Keratinocyte (primary cell): ENCODE measurements around the gene TNS1. TPM values are rescaled to one million over a fixed set of nuclear protein-coding genes. Genes with fewer than 3 reads are reported as not detected.

ENCODE experiments used
- DNase-seq: peaks from one replicate; pipeline ENCODE4 v3.0.0-alpha.2; 2011; ENCODE audit warnings: low read depth, missing footprints, low spot score
- FAIRE-seq: peaks from 2 replicates; lab custom pipeline; 2011; peaks lifted over from hg19 to GRCh38; lab: Jason Lieb, UNC
- H2AFZ ChIP-seq: 2 replicates; pipeline ENCODE4 v1.6.0; 2012; ENCODE audit warnings: low read length, control low read depth, inconsistent platforms; ENCODE audit not compliant: control insufficient read depth
- H3K27ac ChIP-seq: 2 replicates; pipeline ENCODE4 v1.5.1; 2011; ENCODE audit warnings: low read length; ENCODE audit not compliant: control insufficient read depth, insufficient read depth
- H3K27me3 ChIP-seq: 3 replicates; pipeline ENCODE4 v1.6.0; 2011; ENCODE audit warnings: low read length; ENCODE audit not compliant: control insufficient read depth, insufficient read depth; ENCODE audit errors: extremely low read depth
- H3K36me3 ChIP-seq, 2 experiments: 2 replicates in 1 of 2; 3 replicates in 1 of 2; pipeline ENCODE4 v1.5.1; 2011; ENCODE audit warnings: low read length in 2 of 2, mild to moderate bottlenecking in 1 of 2; ENCODE audit not compliant: control insufficient read depth in 2 of 2, insufficient read depth in 2 of 2; ENCODE audit errors: extremely low read depth in 1 of 2
- H3K4me1 ChIP-seq: 3 replicates; pipeline ENCODE4 v1.5.1; 2011; ENCODE audit warnings: low read length; ENCODE audit not compliant: control insufficient read depth, insufficient read depth; ENCODE audit errors: extremely low read depth
- H3K4me2 ChIP-seq: 3 replicates; pipeline ENCODE4 v1.6.0; 2011; ENCODE audit warnings: low read depth, low read length; ENCODE audit not compliant: control insufficient read depth, insufficient read depth; ENCODE audit errors: extremely low read depth
- H3K4me3 ChIP-seq, 3 experiments: fragments of 200-600 bp in 1 of 3; sonication (generic) in 1 of 3; 2 replicates in 2 of 3; 3 replicates in 1 of 3; pipeline ENCODE4 v1.5.1; 2011 to 2016; ENCODE audit warnings: low read length in 3 of 3, mild to moderate bottlenecking in 3 of 3, control low read depth in 2 of 3, inconsistent platforms in 1 of 3, low read depth in 1 of 3, mixed read lengths in 1 of 3, mixed run types in 1 of 3, moderate library complexity in 1 of 3; ENCODE audit not compliant: control insufficient read depth in 2 of 3, insufficient read depth in 2 of 3; ENCODE audit errors: extremely low read depth in 1 of 3
- H3K79me2 ChIP-seq: 2 replicates; pipeline ENCODE4 v1.6.0; 2012; ENCODE audit warnings: low read length; ENCODE audit not compliant: control insufficient read depth, insufficient read depth
- H3K9ac ChIP-seq: 3 replicates; pipeline ENCODE4 v1.6.0; 2011; ENCODE audit warnings: low read length; ENCODE audit not compliant: control insufficient read depth, insufficient read depth; ENCODE audit errors: extremely low read depth
- H3K9me1 ChIP-seq: 3 replicates; pipeline ENCODE4 v1.6.0; 2011; ENCODE audit warnings: low read length; ENCODE audit not compliant: control insufficient read depth, insufficient read depth; ENCODE audit errors: extremely low read depth
- H3K9me3 ChIP-seq: 2 replicates; pipeline ENCODE4 v1.5.1; 2012; ENCODE audit warnings: low read depth, low read length; ENCODE audit not compliant: control insufficient read depth
- H4K20me1 ChIP-seq: 3 replicates; pipeline ENCODE4 v1.6.0; 2011; ENCODE audit warnings: low read length; ENCODE audit not compliant: control insufficient read depth, insufficient read depth; ENCODE audit errors: extremely low read depth
- EZH2 ChIP-seq: IDR thresholded peaks from one replicate; pipeline ENCODE4 v1.6.1; 2012; ENCODE audit warnings: inconsistent platforms, mild to moderate bottlenecking, low read length, moderate library complexity
- dilution Hi-C: fragments of 300-500 bp; cut with MboI; formaldehyde crosslinking; loops from one replicate; pipeline ENCODE4 v1.7.0; 2020; ENCODE audit warnings: low sequenced_read_pairs; ENCODE audit not compliant: extremely low pct_ligation_motif_present
- polyA plus RNA-seq, 5 experiments: library from polyadenylated mRNA; depleted of rRNA in 3 of 5; stranded (reverse) in 3 of 5; stranded (forward) in 1 of 5; unstranded in 1 of 5; fragments of >200 nt; gene quantifications; 1 replicate in 1 of 5; 2 replicates in 3 of 5; 3 replicates in 1 of 5; pipeline versions ENCODE4 v1.2.1 to v1.2.3, GENCODE V29; 2011 to 2012; ENCODE audit warnings: missing spikeins in 2 of 5, low read depth in 1 of 5, low replicate concordance in 1 of 5
- TF ChIP-seq, protein P1 (sequence below), 3 experiments: IDR thresholded peaks in 1 of 3; conservative IDR thresholded peaks in 1 of 3; optimal IDR thresholded peaks in 1 of 3; 2 replicates in 2 of 3; 3 replicates in 1 of 3; pipeline versions ENCODE3 to v1.5.1; 2011; ENCODE audit warnings: low read length in 3 of 3, mild to moderate bottlenecking in 3 of 3, moderate library complexity in 2 of 3, control low read depth in 1 of 3, inconsistent platforms in 1 of 3; ENCODE audit not compliant: insufficient read depth in 2 of 3; ENCODE audit errors: extremely low read depth in 1 of 3

The TNS1 gene
- polyA plus RNA-seq, 1 donor (not counting 4 experiments of a cell fraction or from before 2014, with no cell fraction given), result 2.5 TPM

DNA sequence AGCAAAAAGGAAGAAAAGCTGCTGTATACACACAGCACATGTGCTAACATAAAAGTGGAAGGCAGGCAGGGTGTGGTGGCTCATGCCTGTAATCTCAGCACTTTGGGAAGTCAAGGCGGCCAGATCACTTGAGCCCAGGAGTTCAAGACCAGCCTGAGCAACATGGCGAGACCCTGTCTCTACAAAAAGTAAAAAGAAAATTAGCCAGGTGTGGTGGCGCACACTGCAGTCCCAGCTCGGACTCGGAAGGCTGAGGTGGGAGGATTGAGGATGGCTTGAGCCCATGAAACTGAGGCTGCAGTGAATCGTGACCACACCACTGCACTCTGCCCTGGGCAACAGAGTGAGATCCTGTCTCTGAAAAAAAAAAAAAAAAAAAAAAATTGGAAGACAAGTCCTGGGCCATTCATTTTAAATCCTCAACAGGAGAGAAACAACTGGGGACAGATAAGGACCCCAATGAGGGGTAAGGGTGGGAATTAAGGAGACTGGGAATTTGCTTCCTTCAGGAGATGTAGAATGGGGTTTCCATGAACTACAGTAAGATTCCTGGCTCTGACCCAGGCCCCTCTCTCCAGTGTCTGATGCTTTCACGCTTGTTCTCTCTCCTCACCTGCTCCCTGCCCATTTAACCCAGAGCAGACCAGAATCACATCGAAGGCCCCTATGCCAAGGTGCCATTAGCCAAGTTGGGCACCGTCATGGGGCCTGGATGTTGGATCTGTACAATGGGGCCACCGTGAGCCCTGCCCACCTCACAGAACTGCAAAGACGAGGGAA, 29.6 kb downstream of the TNS1 start:
- H2AFZ ChIP-seq, result no peak overlapping the region
- H3K9me3 ChIP-seq, result no peaks in the 10 kb centered on the region
- H3K36me3 ChIP-seq, result no peaks in the 10 kb centered on the region
- dilution Hi-C loops, result no loop called here
- H3K9ac ChIP-seq, result no peak overlapping the region
- H3K4me2 ChIP-seq, result no peak overlapping the region
- FAIRE-seq (no peak), DNase-seq (no peak)
- TF ChIP-seq, protein P1, sequence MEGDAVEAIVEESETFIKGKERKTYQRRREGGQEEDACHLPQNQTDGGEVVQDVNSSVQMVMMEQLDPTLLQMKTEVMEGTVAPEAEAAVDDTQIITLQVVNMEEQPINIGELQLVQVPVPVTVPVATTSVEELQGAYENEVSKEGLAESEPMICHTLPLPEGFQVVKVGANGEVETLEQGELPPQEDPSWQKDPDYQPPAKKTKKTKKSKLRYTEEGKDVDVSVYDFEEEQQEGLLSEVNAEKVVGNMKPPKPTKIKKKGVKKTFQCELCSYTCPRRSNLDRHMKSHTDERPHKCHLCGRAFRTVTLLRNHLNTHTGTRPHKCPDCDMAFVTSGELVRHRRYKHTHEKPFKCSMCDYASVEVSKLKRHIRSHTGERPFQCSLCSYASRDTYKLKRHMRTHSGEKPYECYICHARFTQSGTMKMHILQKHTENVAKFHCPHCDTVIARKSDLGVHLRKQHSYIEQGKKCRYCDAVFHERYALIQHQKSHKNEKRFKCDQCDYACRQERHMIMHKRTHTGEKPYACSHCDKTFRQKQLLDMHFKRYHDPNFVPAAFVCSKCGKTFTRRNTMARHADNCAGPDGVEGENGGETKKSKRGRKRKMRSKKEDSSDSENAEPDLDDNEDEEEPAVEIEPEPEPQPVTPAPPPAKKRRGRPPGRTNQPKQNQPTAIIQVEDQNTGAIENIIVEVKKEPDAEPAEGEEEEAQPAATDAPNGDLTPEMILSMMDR (optimal IDR thresholded peaks at IDR 0.05 in 1 of 3, IDR thresholded peaks at IDR 0.05 in 1 of 3, conservative IDR thresholded peaks at IDR 0.05 in 1 of 3; ENCODE audit: extremely low read depth in 1 of 3, insufficient read depth in 2 of 3, low read length in 3 of 3), result no peak
- TF ChIP-seq EZH2, result no peak
- no peak overlapping the region for H3K27ac ChIP-seq
- no peaks in the 10 kb centered on the region for H3K79me2 ChIP-seq
- peaks cover 27% of the 10 kb centered on the region for H3K27me3 ChIP-seq
- no peaks in the 10 kb centered on the region for H3K4me1 ChIP-seq
- no peaks in the 10 kb centered on the region for H3K9me1 ChIP-seq
- no peaks in the 10 kb centered on the region for H4K20me1 ChIP-seq
- H3K4me3 ChIP-seq, result no peak overlapping the region

DNA sequence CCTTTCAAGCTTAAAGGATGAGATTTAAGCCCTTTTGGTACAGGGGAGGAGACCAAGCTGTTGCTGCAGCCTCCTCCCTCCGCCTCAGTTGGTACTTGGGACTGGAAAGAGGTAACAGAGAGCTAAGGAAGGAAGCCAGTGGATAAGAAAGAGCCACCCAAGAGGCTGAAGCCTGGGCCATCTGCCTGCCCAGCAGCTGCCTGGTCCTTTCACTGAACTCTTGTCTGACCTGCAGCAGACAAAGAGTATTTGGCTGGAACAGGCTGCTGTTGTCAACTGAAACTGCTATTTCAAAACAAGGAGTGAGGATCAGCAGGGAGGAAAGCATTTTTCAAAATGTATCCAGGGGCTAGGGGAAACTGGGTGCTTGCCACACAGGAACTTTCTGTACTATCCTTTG, 30.3 kb downstream of the TNS1 start:
- FAIRE-seq (no peak), DNase-seq (no peak)
- Histone ChIP-seq H3K27me3 (peaks cover 27% of the 10 kb centered on the region), H3K9me3 (no peaks in the 10 kb centered on the region), H4K20me1 (no peaks in the 10 kb centered on the region), H3K4me1 (no peaks in the 10 kb centered on the region), H3K27ac (no peak overlapping the region), H3K4me2 (no peak overlapping the region), H3K79me2 (no peaks in the 10 kb centered on the region), H3K9ac (no peak overlapping the region), H3K36me3 (no peaks in the 10 kb centered on the region), H2AFZ (no peak overlapping the region), H3K9me1 (no peaks in the 10 kb centered on the region), H3K4me3 (no peak overlapping the region)
- no peak for TF ChIP-seq EZH2
- TF ChIP-seq, protein P1 (optimal IDR thresholded peaks at IDR 0.05 in 1 of 3, IDR thresholded peaks at IDR 0.05 in 1 of 3, conservative IDR thresholded peaks at IDR 0.05 in 1 of 3; ENCODE audit: extremely low read depth in 1 of 3, insufficient read depth in 2 of 3, low read length in 3 of 3), result no peak
- dilution Hi-C loops, result no loop called here
